Heart right ventricle (tissue), 16 donors: ENCODE results near the gene BICRAL. TPM values are rescaled to one million over a fixed set of nuclear protein-coding genes. Genes with fewer than 3 reads are reported as not detected.
A peak's percentile ranks its signal among the peaks of the same experiment; 100 is the strongest.

ENCODE experiments used
- ATAC-seq, 8 donors: fragments of 200-7000 bp; cut with Tn5 transposase; one replicate each; pipeline ENCODE4 v1.9.1; 2020; ENCODE audit warnings: mild to moderate bottlenecking in 8 of 8, moderate library complexity in 8 of 8, moderate number of reproducible peaks in 1 of 8
- DNase-seq, 2 donors: peaks; one replicate each; pipeline ENCODE4 v3.0.0-alpha.2; 2020
- H3K27ac ChIP-seq, 10 donors: fragments of 200-600 bp; sonication (generic) in 2 of 10; one replicate each; pipeline versions ENCODE4 v1.5.0 to v1.8.0; 2020 to 2022; ENCODE audit warnings: mild to moderate bottlenecking in 3 of 10
- H3K27me3 ChIP-seq, 7 donors: fragments of 200-600 bp; one replicate each; pipeline ENCODE4 v1.8.0; 2021 to 2022; ENCODE audit warnings: mild to moderate bottlenecking in 2 of 7
- H3K36me3 ChIP-seq, 9 donors: fragments of 200-600 bp; sonication (generic) in 1 of 9; one replicate each; pipeline versions ENCODE4 v1.5.0 to v1.8.0; 2020 to 2022; ENCODE audit warnings: mild to moderate bottlenecking in 2 of 9
- H3K4me1 ChIP-seq, 9 donors: fragments of 200-600 bp; sonication (generic) in 1 of 9; one replicate each; pipeline versions ENCODE4 v1.5.0 to v1.8.0; 2020 to 2022; ENCODE audit warnings: mild to moderate bottlenecking in 4 of 9
- H3K4me3 ChIP-seq, 10 donors: fragments of 200-600 bp; sonication (generic) in 2 of 10; one replicate each; pipeline versions ENCODE4 v1.5.0 to v1.8.0; 2020 to 2022; ENCODE audit warnings: mild to moderate bottlenecking in 7 of 10, moderate library complexity in 2 of 10
- H3K9me3 ChIP-seq, 11 donors: fragments of 200-600 bp in 10 of 11; sonication (generic) in 2 of 11; one replicate each; pipeline versions ENCODE4 v1.5.0 to v1.8.0; 2013 to 2022; ENCODE audit warnings: mild to moderate bottlenecking in 2 of 11, control low read depth in 1 of 11, moderate library complexity in 1 of 11
- WGBS, 2 donors: extraction: QIAGEN DNeasy Blood & Tissue Kit; methylation state at CpG; one replicate each; pipeline ENCODE4 v1.1.7; 2013; ENCODE audit warnings: inconsistent platforms in 1 of 2; 5-methylcytosine and 5-hydroxymethylcytosine counted together
- intact Hi-C, 10 donors: fragments of 100-400 bp; cut with DNase I; formaldehyde crosslinking; loops; one replicate each; pipeline versions ENCODE4 v1.11.1 to v1.14.2; 2022
- polyA plus RNA-seq, 2 donors: library from polyadenylated mRNA; stranded (reverse); fragments of 200-250 nt; gene quantifications; one replicate each; pipeline ENCODE4 v1.2.3, GENCODE V29; 2013
- total RNA-seq, 10 donors: library from RNA; stranded (reverse); fragmentation: NEBNext Ultra II Directional in 3 of 10; extraction: Animal tissue kit (Norgen Biotek cat#: 25700) in 3 of 10; gene quantifications; one replicate each; pipeline versions ENCODE4 v1.2.1 to v1.2.4, GENCODE V29; 2021 to 2023
- TF ChIP-seq, protein P1 (sequence below), 9 donors: fragments of 200-600 bp; sonication (generic) in 2 of 9; IDR thresholded peaks; one replicate each; pipeline versions ENCODE4 v1.5.0 to v1.8.0; 2021 to 2022; ENCODE audit warnings: antibody characterized with exemption in 9 of 9, mild to moderate bottlenecking in 5 of 9, moderate library complexity in 1 of 9
- donor health status: Arrhythmogenic right ventricular cardiomyopathy.
- donor health status: ischemic (EF 13 %, LVEDD 7.1; RV severe dilation, severe dysfunction).
- donor health status: healthy with polysubstance abuse.
- donor health status: DM: no; HTN: yes; CAD: no.
- donor health status: DM: no; HTN: no; CAD: no.
- donor health status: ischemic (EF 25% LVEDD 6.9; RV normal size, moderate dysfunction).
- donor health status: ischemic (EF 25% LVEDD 5.7; RV mildly dilated, moderate dysfunction).
- donor health status: healthy.
- donor health status: DM: yes; HTN: yes; CAD: no.
- donor health status: Ischemic cardiomyopathy.
- donor health status: ischemic (EF 35%, LVEDD 5.7; RV mildly dilated, moderate dysfunction).
- donor health status: nonischemic (EF 11% LVEDD 7.7; RV severe dilation, severe dysfunction).
- donor health status: DM: yes; HTN: yes; CAD: no.
- donor health status: PGD.
- donor health status: ischemic (EF 29% LVEDD 5.4; RV normal size, mild dysfunction).
- donor health status: nonischemic (EF 23%, LVEDD 6.1; RV moderate dilation, normal function).

The BICRAL gene
- total and polyA plus RNA-seq, 12 donors, result 2.7 to 15.7 (median 13.4) TPM

GRCh38 chr6:42779521-42779920 is 2.3 kb upstream of the BICRAL start:
- H3K27ac ChIP-seq, result no peak overlapping the region
- 97% methylated on average over 6 of the region's 6 CpGs for WGBS, 2 donors
- DNase-seq (no peak), ATAC-seq (no peak)
- intact Hi-C loops, result no loop called here
- H3K27me3 ChIP-seq, result no peaks in the 10 kb centered on the region
- H3K4me3 ChIP-seq, result no peak overlapping the region
- TF ChIP-seq, protein P1, sequence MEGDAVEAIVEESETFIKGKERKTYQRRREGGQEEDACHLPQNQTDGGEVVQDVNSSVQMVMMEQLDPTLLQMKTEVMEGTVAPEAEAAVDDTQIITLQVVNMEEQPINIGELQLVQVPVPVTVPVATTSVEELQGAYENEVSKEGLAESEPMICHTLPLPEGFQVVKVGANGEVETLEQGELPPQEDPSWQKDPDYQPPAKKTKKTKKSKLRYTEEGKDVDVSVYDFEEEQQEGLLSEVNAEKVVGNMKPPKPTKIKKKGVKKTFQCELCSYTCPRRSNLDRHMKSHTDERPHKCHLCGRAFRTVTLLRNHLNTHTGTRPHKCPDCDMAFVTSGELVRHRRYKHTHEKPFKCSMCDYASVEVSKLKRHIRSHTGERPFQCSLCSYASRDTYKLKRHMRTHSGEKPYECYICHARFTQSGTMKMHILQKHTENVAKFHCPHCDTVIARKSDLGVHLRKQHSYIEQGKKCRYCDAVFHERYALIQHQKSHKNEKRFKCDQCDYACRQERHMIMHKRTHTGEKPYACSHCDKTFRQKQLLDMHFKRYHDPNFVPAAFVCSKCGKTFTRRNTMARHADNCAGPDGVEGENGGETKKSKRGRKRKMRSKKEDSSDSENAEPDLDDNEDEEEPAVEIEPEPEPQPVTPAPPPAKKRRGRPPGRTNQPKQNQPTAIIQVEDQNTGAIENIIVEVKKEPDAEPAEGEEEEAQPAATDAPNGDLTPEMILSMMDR (IDR thresholded peaks at IDR 0.05), result no peak
- H3K36me3 ChIP-seq, result peaks cover 0 to 2% (median 0%) of the 10 kb centered on the region in 9 donors
- H3K9me3 ChIP-seq, result no peaks in the 10 kb centered on the region
- H3K4me1 ChIP-seq, result peaks cover 0 to 35% (median 7%) of the 10 kb centered on the region in 9 donors

DNA sequence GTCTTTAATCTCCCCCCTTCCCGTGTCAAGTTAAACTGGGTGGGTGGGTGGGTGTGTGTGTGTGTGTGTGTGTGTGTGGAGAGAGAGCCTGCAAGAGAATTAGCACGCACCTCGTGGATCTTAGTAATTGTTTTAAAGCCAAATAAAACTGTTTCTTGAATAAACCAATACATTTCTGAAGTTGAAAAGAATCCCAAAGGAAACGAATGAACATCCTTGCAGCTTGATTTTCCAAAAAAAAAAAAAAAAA is 381 bp upstream of the BICRAL start:
- WGBS, 2 donors, result 1% methylated on average over 4 of the region's 4 CpGs
- Histone ChIP-seq H3K27me3 (no peaks in the 10 kb centered on the region), H3K27ac (peak overlapping the region; percentile 99 to 100 (median 100)), H3K9me3 (no peaks in the 10 kb centered on the region), H3K4me1 (peaks cover 3 to 37% (median 26%) of the 10 kb centered on the region in 9 donors), H3K36me3 (peaks cover 0 to 2% (median 0%) of the 10 kb centered on the region in 9 donors), H3K4me3 (peak overlapping the region; percentile 12 to 100 (median 88))
- ATAC-seq (no peak), DNase-seq (no peak)
- TF ChIP-seq, protein P1 (IDR thresholded peaks at IDR 0.05), result no peak
- intact Hi-C loops, result loop anchor here in 7 of 10 donors (5.0 kb wide), 3 partner anchors 34 to 96 kb away; partner anchors contain the start of genes TBCC (in 3 of the 7) and RPL7L1 (in 1 of the 7)

DNA sequence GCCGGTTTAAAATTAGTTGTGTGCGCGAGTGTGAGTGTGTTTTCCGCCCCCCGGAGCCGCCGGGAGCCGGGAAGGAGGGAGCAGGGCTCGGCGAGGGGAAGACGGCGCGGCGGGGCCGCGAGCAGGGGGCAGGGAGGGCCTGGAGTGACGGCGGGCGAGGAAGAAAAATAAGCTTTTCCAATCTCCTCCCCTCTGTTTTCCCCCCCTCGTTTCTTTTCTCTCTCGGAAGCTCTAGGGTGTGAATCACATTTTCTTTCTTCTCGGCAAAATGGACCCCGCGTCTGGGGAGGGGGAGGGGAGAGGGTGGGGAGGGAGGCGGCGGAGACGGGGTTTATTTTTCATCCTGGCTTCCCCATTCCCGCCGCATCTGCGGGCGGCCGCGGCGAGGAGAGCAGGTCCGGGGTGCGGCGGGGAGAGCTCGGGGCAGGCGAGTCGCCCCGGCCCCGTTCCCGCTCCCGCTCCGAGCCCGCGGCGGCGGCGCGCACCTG is 881 bp downstream of the BICRAL start:
- Histone ChIP-seq H3K4me3 (peak overlapping the region; percentile 61 to 100 (median 90)), H3K9me3 (no peaks in the 10 kb centered on the region), H3K27me3 (no peaks in the 10 kb centered on the region), H3K36me3 (no peaks in the 10 kb centered on the region), H3K27ac (peak overlapping the region; percentile 99 to 100 (median 100)), H3K4me1 (peaks cover 3 to 42% (median 39%) of the 10 kb centered on the region in 9 donors)
- 0% methylated on average over 36 to 48 of the region's 51 CpGs for WGBS, 2 donors
- TF ChIP-seq, protein P1 (IDR thresholded peaks at IDR 0.05), result no peak
- DNase-seq, result peak; percentile 81 to 85
- intact Hi-C loops, result loop anchor here in 9 of 10 donors (1.0 to 5.0 kb wide), 6 partner anchors 35 to 95 kb away; partner anchors contain the start of genes TBCC (in 8 of the 9) and RPL7L1 (in 1 of the 9)
- peak; percentile 70 to 85 (median 81) for ATAC-seq

GRCh38 chr6:42783177-42783875 is 1.5 kb downstream of the BICRAL start:
- Histone ChIP-seq H3K27me3 (no peaks in the 10 kb centered on the region), H3K4me3 (peak overlapping the region; percentile 61 to 100 (median 90)), H3K9me3 (no peaks in the 10 kb centered on the region), H3K4me1 (peaks cover 3 to 46% (median 42%) of the 10 kb centered on the region in 9 donors), H3K27ac (peak overlapping the region; percentile 99 to 100 (median 100)), H3K36me3 (peaks cover 0 to 3% (median 0%) of the 10 kb centered on the region in 9 donors)
- TF ChIP-seq, protein P1 (IDR thresholded peaks at IDR 0.05), result no peak
- intact Hi-C loops, result loop anchor here in 9 of 10 donors (1.0 to 5.0 kb wide), 5 partner anchors 36 to 94 kb away; partner anchors contain the start of genes TBCC (in 8 of the 9) and RPL7L1 (in 1 of the 9)
- ATAC-seq (peak; percentile 74 to 82 (median 78)), DNase-seq (peak; percentile 78 to 84)
- WGBS, 2 donors, result 0% methylated on average over 77 to 79 of the region's 79 CpGs
